AG08396 (cell line): Measurements from ENCODE around the gene HNRNPK.
"Not testable (repeated sequence)": the region's sequence is repeated elsewhere in the genome, so short reads cannot be mapped to it uniquely, and the experiment has no call there.

Source experiments
- DNase-seq: peaks from one replicate; pipeline ENCODE4 v3.0.0; 2012; ENCODE audit warnings: low spot score, mixed read lengths

The HNRNPK gene

DNA sequence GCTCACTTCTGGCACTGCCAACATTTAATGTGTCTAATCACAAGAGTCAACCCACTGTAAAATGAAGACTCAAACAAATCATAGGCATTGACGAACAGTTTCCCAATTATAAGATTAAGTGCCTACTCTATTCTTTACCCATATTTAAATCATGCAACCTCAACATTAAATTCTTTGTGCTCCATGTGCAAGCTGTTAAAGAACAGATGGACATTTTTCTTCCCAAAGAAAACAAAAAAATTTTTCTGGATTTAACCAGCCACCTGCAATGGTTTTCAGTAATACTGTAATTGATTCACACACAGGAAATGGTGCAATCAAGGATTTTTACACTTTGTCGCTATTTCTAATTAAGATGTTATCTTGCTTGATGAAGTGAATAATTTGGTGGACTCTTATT is 3.6 kb downstream of the HNRNPK start:
- no peak for DNase-seq

DNA sequence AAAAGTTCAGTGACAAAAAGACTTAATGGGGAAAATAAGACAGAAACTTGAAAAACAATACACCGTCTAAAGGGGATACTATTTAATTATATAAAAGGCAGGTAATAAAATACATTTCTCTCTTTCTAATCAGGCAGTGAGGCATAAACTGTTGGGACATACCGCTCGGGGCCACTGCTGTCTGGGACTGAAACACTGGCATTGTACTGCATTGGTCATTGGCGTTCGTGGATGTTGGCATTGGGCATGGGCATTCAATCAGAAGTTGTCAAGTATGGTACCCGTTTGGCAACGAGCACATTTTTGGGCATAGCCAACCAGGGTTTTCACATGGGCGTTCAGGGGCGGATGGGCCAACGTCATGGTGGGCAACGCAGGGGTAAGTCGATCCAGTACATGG is 4.7 kb downstream of the HNRNPK start:
- DNase-seq, result no peak

DNA sequence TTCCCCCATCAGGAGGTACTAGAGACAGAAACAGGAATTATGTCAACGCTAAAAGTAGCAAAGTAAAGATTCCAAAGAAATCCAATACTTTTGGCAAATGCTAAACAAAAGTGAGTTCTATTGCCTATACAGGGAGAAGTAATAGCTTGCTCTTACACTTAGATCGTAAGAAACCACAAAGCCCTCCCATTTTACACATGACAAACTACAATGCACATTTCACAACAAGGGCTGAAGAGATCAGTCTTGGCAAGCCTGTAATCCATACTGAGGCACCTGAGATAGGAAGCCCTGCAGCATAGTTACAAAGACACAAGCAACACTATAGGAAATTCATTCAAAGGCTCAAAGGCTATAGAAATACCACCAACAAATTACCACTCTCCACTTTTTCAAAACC is 7.7 kb downstream of the HNRNPK start:
- no peak for DNase-seq

GRCh38 chr9:83971485-83971884 is 8.5 kb downstream of the HNRNPK start:
- no peak for DNase-seq

DNA sequence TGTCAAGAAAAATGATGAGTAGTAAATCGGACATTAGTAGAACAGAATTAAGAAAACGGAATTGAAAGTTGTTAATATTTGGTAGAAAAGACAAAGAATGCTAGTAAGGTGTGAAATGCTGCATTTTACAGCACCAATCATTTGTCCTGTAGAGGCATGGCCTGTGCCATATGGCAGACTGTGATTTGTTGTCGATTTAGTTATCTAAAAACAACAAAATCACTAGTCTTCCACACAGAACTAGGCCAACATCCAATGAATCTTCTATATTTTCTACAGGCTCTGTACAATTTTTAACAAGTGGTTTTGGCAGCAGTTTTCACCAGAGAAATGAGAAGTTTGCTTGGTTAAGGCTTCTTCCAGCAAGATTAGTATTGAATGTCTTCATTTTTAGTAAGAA is 10.4 kb downstream of the HNRNPK start:
- DNase-seq, result no peak

DNA sequence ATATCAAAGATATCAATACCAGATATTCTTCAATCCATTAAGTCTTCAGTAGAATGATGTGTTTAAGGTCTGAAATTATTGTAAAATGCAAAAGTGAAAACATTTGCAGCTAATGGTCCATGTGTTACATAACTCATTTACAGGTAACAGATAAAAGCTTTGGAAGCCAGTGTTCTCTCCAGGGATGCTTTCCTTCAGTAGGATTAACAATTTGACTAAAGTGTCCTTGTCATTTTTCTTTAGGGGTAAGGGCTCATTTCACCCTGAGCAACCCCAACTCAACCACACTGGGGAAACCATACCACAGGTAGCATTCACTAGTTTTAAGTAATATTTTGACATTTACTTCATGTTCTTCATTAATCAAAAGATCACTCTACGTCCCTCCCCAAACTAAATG is 12.9 kb downstream of the HNRNPK start:
- no peak for DNase-seq

GRCh38 chr9:83966209-83966582 is 13.8 kb downstream of the HNRNPK start:
- DNase-seq, result no peak

DNA sequence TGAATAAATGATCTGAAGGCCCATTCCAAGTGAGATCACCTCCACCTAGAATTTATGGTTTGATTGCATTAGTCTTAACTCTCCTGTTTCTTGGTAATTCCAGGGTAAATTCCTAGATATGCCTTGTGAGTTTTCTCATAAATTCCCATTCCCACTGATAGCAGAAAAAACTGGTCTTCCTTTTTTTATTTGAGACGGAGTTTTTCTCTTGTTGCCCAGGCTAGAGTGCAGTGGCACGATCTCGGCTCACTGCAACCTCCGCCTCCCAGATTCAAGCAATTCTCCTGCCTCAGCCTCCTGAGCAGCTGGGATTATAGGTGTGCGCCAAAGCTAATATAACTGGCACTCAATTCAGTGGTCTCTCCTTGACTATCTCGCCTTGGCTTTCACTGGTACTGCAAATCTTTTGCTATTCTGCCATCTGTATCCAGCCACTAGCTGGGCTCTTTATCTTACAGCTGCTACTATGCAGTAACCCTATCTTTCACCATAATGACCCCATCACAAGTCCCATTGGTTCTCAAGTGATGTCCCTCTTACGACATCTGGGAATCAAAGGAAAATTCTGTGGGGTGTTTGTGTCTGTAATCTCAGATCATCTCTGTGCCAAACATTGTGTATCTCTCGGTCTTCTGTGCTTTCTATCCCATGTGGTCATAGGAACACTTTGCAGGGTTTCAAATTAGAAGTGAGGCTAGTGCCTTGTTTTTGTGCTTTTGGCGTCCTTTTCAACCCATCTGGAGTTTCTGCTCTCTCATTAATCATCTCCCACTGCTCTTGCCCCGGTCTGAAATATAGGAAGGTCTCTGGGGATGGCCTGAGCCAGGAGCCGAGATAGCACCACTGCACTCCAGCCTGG is 14.4 kb downstream of the HNRNPK start:
- no peak for DNase-seq

- no peak for DNase-seq
Observed at GRCh38 chr9:83964973-83965349, 15.1 kb downstream of the HNRNPK start.

DNA sequence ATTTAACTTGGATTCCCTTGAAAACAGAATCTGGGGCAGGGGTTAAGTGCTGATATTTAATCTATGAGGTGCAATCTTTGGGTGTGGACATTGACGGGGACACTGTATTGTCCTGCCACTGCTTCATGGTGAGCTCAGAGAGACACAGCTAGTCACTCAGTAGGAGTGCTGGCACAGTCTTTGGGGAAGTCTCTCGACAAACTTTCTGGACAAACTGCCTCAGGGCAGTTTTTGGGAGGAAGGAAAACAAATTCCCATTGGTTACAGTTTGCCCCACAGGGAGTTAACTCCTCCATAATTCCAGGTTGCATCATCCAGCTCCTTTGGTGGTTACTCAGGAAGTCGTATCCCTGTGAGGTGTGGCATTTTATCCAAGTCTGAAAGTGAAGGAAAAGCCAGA is 17.9 kb downstream of the HNRNPK start:
- DNase-seq, result no peak

DNA sequence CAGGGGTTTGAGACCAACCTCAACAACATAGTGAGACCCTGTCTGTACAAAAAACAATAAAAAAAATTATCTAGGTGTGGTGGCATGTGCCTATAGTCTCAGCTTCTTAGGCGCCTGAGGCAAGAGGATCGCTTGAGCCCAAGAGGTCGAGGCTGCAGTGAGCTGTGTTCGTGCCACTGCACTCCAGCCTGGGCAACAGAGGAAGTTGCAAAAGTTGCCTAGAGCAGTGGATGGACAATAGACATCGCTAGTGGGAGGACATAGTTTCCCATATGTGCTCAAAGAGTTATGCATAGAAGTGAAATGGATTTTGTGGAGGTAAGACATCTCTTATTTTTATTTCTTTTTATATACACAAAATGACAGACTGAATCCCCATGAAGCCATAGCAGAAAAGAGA is 19.0 kb downstream of the HNRNPK start:
- DNase-seq, result no peak

- no peak for DNase-seq
Observed at GRCh38 chr9:83959061-83959460, 21.0 kb downstream of the HNRNPK start.

DNA sequence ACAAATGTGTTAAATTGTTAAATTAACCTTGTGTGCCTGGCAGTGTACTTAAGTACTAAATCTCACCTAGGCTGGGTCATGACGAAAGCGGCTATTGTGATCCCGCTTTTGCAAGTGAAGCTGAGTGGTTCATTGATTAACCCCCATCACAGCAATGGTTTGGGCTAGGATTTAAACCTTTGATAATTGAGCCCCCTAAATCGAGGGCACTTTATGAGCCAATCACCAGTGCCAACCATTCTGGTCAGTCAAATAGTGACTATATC is 22.8 kb downstream of the HNRNPK start:
- no peak for DNase-seq

DNA sequence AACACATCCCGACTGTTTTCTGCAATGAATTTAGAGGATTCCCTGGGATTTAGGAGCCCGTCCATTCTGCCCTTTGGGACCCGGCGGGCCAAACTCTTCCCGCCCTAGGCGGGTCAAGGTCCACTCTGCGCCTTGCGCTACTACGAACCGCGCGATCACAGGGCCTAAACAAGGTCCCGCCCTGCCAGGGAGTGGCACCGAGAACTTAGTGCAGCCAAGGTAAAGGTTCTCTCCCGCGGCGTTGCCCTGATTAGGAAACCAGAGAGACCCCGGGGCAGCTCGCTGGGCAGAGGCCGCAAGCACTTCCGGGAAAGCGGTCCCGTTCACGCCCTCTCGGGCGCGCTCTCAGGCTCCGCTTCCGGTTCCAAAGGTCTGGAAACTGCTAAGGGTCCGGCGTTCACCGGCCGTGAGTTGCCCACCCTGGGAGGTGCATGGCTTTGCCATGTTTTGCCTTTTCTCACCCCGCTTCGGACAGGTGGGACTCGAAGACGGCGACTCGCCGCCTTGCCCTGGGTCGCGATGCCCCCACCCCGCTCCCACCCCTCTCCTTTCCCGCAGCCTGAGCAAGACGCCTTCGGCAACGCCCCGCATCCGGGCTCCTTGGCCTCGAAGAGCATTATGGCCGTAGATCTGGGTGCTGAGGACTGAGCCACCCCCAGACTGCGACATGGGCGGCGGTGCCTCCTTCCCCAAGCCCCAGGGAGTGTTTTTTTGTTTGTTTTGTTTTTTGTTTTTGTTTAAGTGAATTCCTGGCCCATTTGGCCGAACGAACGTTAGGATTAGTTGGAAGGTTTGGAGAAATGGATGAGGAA is 23.4 kb downstream of the HNRNPK start:
- DNase-seq, result peak; percentile 72

DNA sequence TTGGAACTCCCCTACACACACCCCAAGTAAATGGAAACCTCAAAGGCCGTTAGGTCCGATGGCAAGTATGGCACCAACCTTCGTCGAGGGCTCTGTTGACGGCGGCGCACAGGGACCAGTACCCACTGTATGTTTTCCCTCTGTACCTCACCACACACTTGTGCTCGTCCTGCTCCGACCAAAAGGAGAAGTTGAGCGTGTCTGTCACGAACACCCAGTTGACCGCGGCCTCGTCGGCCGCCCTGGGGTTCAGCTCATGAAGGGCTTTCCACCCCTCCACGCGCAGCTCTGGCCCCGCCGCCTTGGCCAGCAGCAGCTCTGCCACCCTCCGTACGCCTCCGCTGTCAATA is 24.0 kb downstream of the HNRNPK start:
- no peak for DNase-seq

DNA sequence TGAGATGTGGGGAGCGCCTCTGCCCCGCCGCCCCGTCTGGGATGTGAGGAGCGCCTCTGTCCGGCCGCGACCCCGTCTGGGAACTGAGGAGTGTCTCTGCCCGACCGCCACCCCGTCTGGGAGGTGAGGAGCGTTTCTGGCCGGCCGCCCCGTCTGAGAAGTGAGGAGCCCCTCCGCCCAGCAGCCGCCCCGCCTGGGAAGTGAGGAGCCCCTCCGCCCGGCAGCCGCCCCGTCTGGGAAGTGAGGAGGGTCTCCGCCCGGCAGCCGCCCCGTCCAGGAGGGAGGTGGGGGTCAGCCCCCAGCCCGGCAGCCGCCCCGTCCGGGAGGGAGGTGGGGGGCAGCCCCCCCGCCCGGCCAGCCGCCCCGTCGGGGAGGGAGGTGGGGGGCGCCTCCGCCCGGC is 31.9 kb downstream of the HNRNPK start:
- not testable (repeated sequence) for DNase-seq

DNA sequence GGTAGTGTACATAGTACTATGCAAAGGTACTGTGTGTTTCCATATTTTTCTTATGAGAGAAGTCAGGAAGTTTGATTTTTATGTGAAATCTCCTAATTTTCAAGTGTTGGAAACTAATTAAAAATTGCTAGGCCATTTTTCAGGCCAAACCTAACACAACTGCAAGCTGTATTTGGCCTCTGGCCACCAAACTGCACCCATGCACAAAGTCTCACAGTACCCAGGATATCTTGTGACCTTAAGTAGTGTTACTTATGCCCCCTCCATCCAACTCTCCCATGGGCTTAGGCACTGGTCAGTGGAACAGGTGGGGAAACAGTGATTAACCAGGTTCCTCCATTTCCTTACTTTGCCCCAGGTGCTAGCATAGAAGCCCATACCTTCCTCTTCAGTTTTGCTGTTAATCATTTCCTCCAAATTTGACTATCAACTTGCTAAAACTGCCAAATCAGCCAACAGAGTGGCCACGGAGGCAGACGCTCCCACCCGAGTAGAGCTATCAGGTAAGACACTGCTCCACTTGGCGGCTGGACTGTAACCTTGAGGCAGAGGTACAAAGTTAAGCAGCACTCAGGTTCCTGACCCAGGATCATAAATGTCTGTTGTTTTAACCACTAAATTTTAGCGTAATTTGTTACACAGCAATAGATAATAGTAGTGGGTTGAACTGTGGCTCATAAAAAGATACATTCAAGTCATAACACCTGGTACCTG is 39.3 kb downstream of the HNRNPK start:
- no peak for DNase-seq

DNA sequence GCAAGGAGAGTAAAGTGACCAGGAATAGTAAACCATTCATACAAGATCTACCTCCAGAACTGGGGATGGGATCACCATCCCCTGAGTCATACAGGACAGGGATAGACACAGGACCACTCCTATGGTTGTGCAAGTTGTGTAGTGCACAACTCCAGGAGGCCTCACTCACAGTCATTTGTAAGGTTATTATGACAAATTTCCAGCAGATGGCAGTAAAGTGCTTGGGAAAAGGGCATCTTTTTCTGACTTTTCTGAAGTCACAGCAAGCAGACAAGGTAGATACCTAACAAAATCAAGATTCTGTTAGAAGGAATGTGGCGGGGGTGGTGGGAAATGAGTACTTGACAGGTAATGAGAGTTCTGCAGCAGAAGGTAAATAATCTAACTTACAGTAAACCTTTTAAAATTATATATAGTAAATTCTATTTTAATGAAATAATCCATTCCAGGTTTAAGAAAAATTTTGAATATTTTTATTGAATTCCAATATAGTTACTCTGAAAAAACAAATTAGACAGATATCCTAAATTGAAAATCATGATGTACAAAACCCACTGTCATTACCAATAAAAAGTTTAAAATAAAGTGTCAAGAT is 42.1 kb downstream of the HNRNPK start:
- peak; percentile 55 for DNase-seq

GRCh38 chr9:83936523-83936922 is 43.5 kb downstream of the HNRNPK start:
- no peak for DNase-seq

DNA sequence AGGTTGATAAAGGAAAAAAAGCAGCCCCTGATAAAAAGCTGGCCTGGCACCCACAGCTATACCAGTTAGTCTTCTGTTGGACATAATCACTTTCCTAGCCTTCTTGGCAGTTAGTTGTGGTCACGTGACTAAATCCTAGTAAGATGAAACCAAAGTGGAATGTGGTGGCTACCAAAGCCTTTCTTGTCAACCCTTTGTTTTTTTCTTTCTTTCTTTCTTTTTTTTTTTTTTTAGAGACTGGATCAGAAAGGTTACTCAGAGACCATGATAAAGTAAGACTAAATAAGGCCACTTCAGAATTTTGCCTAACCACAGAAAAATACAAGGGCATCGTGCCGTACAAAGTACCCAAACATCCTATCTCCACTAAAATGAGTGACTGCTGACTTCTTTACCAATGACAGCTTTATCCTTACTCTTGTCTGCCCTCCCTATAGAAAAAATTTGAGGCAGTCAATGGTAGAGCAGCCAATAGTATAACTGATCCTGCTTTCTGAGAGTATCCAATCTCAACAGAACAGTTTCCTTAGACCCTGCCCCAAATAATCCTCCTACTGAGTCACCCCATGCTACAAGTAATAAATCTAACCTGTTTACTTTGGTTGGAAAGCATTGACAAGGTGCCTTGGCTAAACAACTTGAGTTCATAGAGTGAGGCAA is 44.6 kb downstream of the HNRNPK start:
- peak; percentile 56 for DNase-seq

GRCh38 chr9:83934569-83935275 is 45.3 kb downstream of the HNRNPK start:
- no peak for DNase-seq

- DNase-seq, result no peak
Observed at GRCh38 chr9:83933790-83934189, 46.2 kb downstream of the HNRNPK start.
